OCI-LY1 (cell line): ENCODE data around the gene PDE9A.

Source experiments
- H2AFZ ChIP-seq: fragments of 200-600 bp; sonication (generic), shearing (Covaris generic); 2 replicates; pipeline ENCODE4 v1.6.0; 2014; ENCODE audit warnings: antibody characterized with exemption, mild to moderate bottlenecking, low read length
- H3F3A ChIP-seq: fragments of 200-600 bp; sonication (generic), shearing (Covaris generic); 2 replicates; pipeline ENCODE4 v1.6.0; 2014; ENCODE audit warnings: mild to moderate bottlenecking, antibody characterized with exemption, low read length, moderate library complexity; ENCODE audit not compliant: insufficient read depth
- H3K27ac ChIP-seq: fragments of 200-600 bp; sonication (generic); 2 replicates; pipeline ENCODE4 v1.5.1; 2014; ENCODE audit warnings: low read length, mixed run types, mild to moderate bottlenecking, low read depth; ENCODE audit not compliant: poor library complexity, severe bottlenecking
- H3K27me3 ChIP-seq: fragments of 200-600 bp; sonication (generic); 2 replicates; pipeline ENCODE4 v1.6.0; 2014; ENCODE audit warnings: antibody characterized with exemption, mild to moderate bottlenecking, low read length, moderate library complexity; ENCODE audit not compliant: insufficient read depth
- H3K36me3 ChIP-seq: fragments of 200-600 bp; sonication (generic); 2 replicates; pipeline ENCODE4 v1.6.1; 2014; ENCODE audit warnings: mild to moderate bottlenecking, antibody characterized with exemption, low read length, moderate library complexity, mixed read lengths; ENCODE audit not compliant: insufficient read depth
- H3K4me1 ChIP-seq: fragments of 200-600 bp; sonication (generic); 2 replicates; pipeline ENCODE4 v1.5.1; 2014; ENCODE audit warnings: mild to moderate bottlenecking, low read length, moderate library complexity; ENCODE audit not compliant: insufficient read depth, severe bottlenecking
- H3K4me2 ChIP-seq: fragments of 200-600 bp; sonication (generic), shearing (Covaris generic); 2 replicates; pipeline ENCODE4 v1.6.1; 2014; ENCODE audit warnings: low read length
- H3K4me3 ChIP-seq: fragments of 200-600 bp; sonication (generic); 2 replicates; pipeline ENCODE4 v1.5.1; 2014; ENCODE audit warnings: low read length, low read depth, mild to moderate bottlenecking, mixed read lengths; ENCODE audit not compliant: poor library complexity, severe bottlenecking
- H3K79me2 ChIP-seq: fragments of 200-600 bp; shearing (Covaris generic); 2 replicates; pipeline ENCODE4 v1.6.1; 2016; ENCODE audit warnings: mixed run types, low read length, mixed read lengths; ENCODE audit not compliant: insufficient read depth
- H3K9ac ChIP-seq: fragments of 200-600 bp; sonication (generic), shearing (Covaris generic); 2 replicates; pipeline ENCODE4 v1.6.1; 2014; ENCODE audit warnings: mild to moderate bottlenecking, low read length, mixed read lengths
- H3K9me2 ChIP-seq: fragments of 200-600 bp; sonication (generic), shearing (Covaris generic); 2 replicates; pipeline ENCODE4 v1.6.1; 2014; ENCODE audit warnings: low read depth, mild to moderate bottlenecking, low read length, mixed read lengths
- H3K9me3 ChIP-seq: fragments of 200-600 bp; shearing (Covaris generic); 2 replicates; pipeline ENCODE4 v1.6.1; 2014; ENCODE audit warnings: low read length, mixed read lengths
- H4K20me1 ChIP-seq: fragments of 200-600 bp; sonication (generic), shearing (Covaris generic); 2 replicates; pipeline ENCODE4 v1.6.0; 2016; ENCODE audit warnings: mild to moderate bottlenecking, low read length; ENCODE audit not compliant: insufficient read depth
- CTCF ChIP-seq: fragments of 200-600 bp; sonication (generic), shearing (Covaris generic); IDR thresholded peaks from 2 replicates; pipeline ENCODE4 v1.5.1; 2017; ENCODE audit warnings: mild to moderate bottlenecking, antibody characterized with exemption, low read length, moderate library complexity, mixed read lengths
- EZH2 ChIP-seq: fragments of 200-600 bp; sonication (generic), shearing (Covaris generic); IDR thresholded peaks from 2 replicates; pipeline ENCODE4 v1.8.0; 2017; ENCODE audit warnings: borderline replicate concordance, mixed run types, mild to moderate bottlenecking, antibody characterized with exemption, low read length, moderate library complexity, mixed read lengths

Gene PDE9A

GRCh38 chr21:42641311-42642218, 11.9 kb upstream of the PDE9A start:
- TF ChIP-seq CTCF (no peak), EZH2 (no peak)
- Histone ChIP-seq H3K9me2 (no peaks in the 10 kb centered on the region), H4K20me1 (no peaks in the 10 kb centered on the region), H3K4me1 (no peaks in the 10 kb centered on the region), H3K4me2 (no peak overlapping the region), H3K4me3 (no peak overlapping the region), H3K27me3 (peaks cover 8% of the 10 kb centered on the region), H3F3A (no peaks in the 10 kb centered on the region), H3K9me3 (no peaks in the 10 kb centered on the region), H3K9ac (no peak overlapping the region), H3K27ac (no peak overlapping the region), H3K36me3 (no peaks in the 10 kb centered on the region), H2AFZ (no peak overlapping the region), H3K79me2 (no peaks in the 10 kb centered on the region)

GRCh38 chr21:42642219-42642745, 11.1 kb upstream of the PDE9A start:
- H3K27me3 ChIP-seq, result peaks cover 8% of the 10 kb centered on the region

More at GRCh38 chr21:42642219-42642745, 11.1 kb upstream of the PDE9A start:
- no peak overlapping the region for H3K9ac ChIP-seq
- H3K36me3 ChIP-seq, result no peaks in the 10 kb centered on the region
- no peak overlapping the region for H3K4me2 ChIP-seq
- no peak overlapping the region for H2AFZ ChIP-seq
- H3F3A ChIP-seq, result no peaks in the 10 kb centered on the region
- no peaks in the 10 kb centered on the region for H3K9me2 ChIP-seq
- H3K27ac ChIP-seq, result no peak overlapping the region
- no peaks in the 10 kb centered on the region for H3K9me3 ChIP-seq
- TF ChIP-seq EZH2 (no peak), CTCF (no peak)
- no peaks in the 10 kb centered on the region for H3K4me1 ChIP-seq
- no peaks in the 10 kb centered on the region for H4K20me1 ChIP-seq
- H3K4me3 ChIP-seq, result no peak overlapping the region
- H3K79me2 ChIP-seq, result no peaks in the 10 kb centered on the region
